Left colon (tissue), 2 donors: ENCODE data around the gene NEDD4. TPM values are rescaled to one million over a fixed set of nuclear protein-coding genes. Genes with fewer than 3 reads are reported as not detected.
"Not testable (repeated sequence)": the region's sequence is repeated elsewhere in the genome, so short reads cannot be mapped to it uniquely, and the experiment has no call there.

ENCODE experiments used
- ATAC-seq: fragments of 200-7000 bp; cut with Tn5 transposase; one replicate; pipeline ENCODE4 v1.9.1; 2020; ENCODE audit warnings: mild to moderate bottlenecking, moderate library complexity
- DNase-seq, 2 donors: peaks; one replicate each; pipeline ENCODE4 v3.0.0-alpha.2; 2020
- intact Hi-C, 2 donors: fragments of 100-400 bp; cut with DNase I in 1 of 2; cut with micrococcal nuclease in 1 of 2; formaldehyde crosslinking; loops; one replicate each; pipeline versions ENCODE4 v1.11.2 to v1.14.0; 2022; cut with DNase I, micrococcal nuclease
- long read RNA-seq: library from polyadenylated mRNA; unstranded; transcript quantifications from one replicate; pipeline ENCODE4 v2.0.0, GENCODE V29; 2021
- total RNA-seq, 2 donors: library from RNA; stranded (reverse); fragmentation: NEBNext Ultra II Directional; extraction: Animal tissue kit (Norgen Biotek cat#: 25700); gene quantifications; one replicate each; pipeline ENCODE4 v1.2.1, GENCODE V29; 2021
- donor health status: DM: no; HTN: no; CAD: no.
- donor health status: DM: yes; HTN: yes; CAD: no.

Gene NEDD4
- total RNA-seq, result 10 to 100 TPM; 10.4 to 13.4 TPM
- long read RNA-seq, full-length matches to known transcripts, result 4 of 11 reads
- long read RNA-seq, partial matches to known transcripts, result 4 of 11 reads
- long read RNA-seq, other reads (novel, unspliced or antisense), result 3 of 11 reads

- intact Hi-C loops, result no loop called here
- ATAC-seq (peak; percentile 94), DNase-seq (peak; percentile 81 to 85)
These were observed at the start of gene NEDD4 for GRCh38 chr15:55993111-55993803. TSS of gene NEDD4 (minus strand) at chr15:55993612. CDS start at chr15:55993555, 57 bp downstream.

DNA sequence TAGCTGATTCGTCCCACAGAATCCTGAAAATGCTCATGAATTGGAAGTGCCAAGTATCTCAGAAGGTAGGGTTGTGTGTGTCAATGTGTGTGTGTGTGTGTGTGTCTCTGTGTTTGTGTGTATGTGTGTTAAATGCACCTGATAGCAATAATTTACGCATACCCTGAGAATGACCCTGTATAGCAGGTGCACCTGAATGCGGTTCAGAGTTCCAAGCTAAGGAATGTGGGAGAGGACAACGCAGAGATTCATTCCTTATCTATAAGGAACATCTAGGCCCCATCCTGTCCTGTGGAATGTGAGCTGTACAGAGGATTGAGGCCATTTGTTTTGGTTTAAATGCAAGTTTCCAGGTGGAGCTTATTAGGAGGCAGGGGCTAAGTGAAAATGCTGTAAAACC is 49.1 kb upstream of the NEDD4 start:
- intact Hi-C loops, result no loop called here
- DNase-seq, result no peak
- ATAC-seq, result no peak

- no peak for ATAC-seq
- no peak for DNase-seq
- intact Hi-C loops, result no loop called here
These were observed 48.6 kb upstream of the NEDD4 start for GRCh38 chr15:56042031-56042430.

DNA sequence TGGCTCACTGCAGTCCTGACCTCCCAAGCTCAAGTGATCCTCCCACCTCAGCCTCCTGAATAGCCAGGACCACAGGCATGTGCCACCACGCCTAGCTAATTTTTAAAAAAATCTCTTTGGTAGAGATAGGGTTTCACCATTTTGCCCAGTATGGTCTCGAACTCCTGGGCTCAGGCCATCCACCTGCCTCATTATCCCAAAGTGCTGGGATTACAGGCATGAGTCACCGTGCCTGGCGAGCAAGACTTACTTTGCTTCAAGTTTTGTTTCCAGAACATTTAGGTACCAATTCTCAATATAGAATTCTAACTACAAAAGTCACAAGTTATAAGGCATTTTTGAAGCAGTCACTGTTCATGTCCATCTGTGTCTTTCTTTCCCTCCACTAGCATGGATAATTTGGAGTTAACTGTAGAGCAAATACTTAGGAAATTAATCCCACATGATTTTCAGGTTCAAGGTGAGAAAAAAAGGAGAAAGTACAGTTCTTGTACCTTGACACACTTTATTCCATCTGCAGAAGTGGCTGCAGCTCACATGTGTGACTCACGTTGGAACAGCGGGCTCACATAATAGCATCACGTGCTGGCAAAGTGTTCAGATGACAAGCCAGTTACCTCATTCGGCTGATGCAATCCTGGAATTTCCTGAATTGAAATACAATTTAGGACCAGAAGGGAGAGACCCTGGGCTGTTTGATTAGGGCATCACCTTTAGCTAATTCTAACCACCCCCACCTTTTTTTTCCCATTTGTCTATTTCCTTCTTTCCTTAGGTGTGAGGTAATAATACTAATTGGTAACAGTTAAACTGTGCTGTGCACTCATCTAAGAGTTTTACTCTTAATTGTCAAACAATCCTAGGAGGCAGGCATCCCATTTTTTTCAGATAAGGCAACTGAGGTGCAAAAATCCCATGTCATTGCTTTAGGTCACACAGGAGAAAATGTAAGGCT is 46.9 kb upstream of the NEDD4 start:
- ATAC-seq (peak; percentile 51), DNase-seq (peak; percentile 7 to 47)
- intact Hi-C loops, result no loop called here

DNA sequence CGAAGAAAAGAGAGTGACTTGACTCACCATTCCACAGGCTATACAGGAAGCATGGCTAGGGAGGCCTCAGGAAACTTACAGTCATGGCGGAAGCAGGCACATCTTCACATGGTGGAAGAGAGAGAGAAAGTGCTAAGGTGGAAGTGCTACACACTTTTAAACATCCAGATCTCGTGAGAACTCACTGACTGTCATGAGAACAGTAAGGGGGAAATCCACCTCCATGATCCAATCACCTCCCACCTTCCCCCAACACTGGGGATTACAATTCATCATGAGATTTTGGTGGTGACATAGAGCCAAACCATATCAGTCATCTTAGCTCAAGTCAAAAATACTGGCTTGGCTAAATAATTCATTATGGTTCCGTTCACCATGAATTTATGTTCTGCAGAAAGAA is 45.3 kb upstream of the NEDD4 start:
- intact Hi-C loops, result no loop called here
- no peak for ATAC-seq

DNA sequence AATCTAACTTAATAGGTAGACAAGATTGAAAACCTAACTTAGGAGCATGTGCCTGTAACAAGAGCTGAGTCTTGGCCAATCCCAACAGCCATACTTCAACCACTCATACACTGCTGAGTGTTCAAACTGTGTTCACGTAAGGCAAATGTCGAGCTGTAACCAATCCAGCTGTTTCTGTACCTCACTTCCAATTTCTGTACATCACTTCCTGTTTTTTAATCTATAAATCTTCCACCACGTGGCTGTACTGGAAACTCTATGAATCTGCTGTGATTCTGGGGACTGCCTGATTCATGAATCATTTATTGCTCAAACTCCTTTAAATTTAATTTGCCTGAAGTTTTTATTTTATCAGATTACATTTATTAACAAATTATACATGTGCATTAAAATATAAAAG is 44.6 kb upstream of the NEDD4 start:
- intact Hi-C loops, result no loop called here
- no peak for ATAC-seq
- DNase-seq, result no peak

More for the DNA sequence above, 45.3 kb upstream of the NEDD4 start:
- no peak for DNase-seq

DNA sequence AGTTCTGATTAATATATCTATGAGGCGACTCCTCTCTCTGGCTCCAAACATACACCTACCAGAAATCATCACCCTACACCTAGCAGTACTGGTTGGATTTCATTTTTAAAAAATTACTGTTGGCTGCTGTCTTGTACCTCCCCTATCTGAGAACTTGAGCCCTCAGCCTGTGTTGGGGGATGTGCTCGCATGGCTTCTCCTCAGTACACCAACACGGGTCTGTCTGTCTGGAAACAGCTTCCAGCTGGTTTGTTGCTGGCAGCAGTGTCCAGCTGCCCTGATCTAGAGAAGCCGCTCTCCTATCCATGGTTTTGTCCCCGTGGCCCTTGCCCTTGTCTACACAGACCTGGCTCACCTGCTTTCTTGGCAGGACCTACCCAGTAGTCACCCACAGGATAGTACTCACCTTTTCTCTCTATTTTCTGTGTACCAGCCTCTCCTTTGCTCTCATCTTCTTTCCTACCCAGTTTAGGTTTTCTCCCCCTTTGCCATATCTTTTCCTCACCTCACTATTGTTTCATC is 43.2 kb upstream of the NEDD4 start:
- no peak for ATAC-seq
- intact Hi-C loops, result no loop called here
- no peak for DNase-seq

DNA sequence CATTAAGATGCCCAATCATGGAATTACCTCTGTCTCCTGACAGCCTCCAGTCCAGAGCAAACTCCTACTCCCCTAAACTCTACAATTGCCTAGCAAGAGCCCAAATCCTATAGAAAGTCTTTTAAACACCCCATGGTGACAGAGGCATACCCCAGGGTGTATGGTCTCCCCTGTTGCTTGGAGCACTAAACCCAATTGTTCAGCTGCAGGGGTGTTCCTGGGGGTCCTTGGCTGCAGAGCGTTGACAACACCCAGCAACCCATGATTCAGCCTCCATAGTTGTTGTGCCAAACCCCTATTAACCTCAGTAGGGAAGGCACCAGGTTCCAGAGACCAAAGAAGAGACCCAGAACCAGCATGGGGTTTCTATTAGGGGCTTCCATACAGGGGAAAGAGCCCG is 41.8 kb upstream of the NEDD4 start:
- ATAC-seq, result no peak
- intact Hi-C loops, result no loop called here

DNA sequence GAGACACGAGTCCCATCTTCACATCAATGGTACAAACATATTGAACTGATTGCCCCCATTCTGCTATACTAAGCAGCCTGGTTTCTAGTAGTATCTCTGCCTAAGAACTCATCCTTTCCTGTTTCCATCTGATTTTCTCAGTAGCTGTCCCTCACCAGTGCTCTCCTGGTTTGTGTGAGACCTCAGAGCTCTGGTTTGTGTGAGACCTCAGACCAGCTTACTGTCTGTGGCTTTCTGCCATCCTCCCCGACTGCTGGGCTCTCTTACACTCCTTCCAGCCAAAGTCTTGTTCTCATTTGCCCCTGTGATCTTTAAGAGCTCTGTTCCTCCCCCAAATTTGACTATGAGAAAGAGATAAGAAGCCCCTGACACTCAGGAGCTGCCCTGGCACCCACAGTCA is 41.1 kb upstream of the NEDD4 start:
- ATAC-seq, result no peak
- intact Hi-C loops, result no loop called here
- DNase-seq, result no peak

More for the DNA sequence above, 41.8 kb upstream of the NEDD4 start:
- no peak for DNase-seq

DNA sequence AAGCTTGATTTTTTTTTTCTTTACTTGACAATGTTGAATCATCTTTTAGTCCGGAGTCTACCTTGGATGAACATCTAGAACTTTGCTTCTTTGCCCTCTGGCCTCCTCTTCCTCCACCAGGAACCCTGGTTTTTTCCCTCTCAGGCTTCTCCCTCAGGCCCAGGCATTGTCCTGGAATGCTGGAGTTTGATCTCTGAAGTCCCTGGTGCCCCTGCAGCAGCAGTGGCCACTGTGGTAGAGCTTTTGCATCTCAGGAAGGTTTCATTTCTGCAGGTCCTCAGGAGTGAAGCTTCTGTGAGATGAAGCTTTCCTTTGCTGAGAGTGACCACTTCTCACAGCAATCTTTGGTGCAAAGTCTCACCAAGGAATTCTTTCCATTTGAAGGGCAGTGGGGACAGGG is 39.0 kb upstream of the NEDD4 start:
- intact Hi-C loops, result no loop called here
- DNase-seq (no peak), ATAC-seq (no peak)

GRCh38 chr15:56031836-56032235 is 38.4 kb upstream of the NEDD4 start:
- DNase-seq (no peak), ATAC-seq (no peak)
- intact Hi-C loops, result no loop called here

DNA sequence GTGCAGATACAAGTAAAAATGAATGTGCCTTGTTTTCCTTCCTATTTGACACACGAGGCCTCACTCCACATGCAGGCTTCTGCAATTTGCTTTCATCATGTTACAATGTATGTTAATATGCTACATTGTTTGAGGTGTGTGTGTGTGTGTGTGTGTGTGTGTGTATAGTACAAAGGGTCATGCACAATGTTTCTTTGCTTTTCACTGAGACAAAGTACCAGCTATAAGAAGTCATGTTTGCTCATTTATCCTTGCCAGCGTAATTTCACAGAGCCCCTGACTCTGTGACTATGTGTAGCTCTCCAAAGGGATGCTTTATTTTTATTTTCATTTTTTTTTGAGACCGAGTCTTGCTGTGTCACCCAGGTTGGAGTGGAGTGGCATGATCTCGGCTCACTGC is 38.0 kb upstream of the NEDD4 start:
- ATAC-seq, result no peak
- DNase-seq, result no peak
- intact Hi-C loops, result no loop called here

DNA sequence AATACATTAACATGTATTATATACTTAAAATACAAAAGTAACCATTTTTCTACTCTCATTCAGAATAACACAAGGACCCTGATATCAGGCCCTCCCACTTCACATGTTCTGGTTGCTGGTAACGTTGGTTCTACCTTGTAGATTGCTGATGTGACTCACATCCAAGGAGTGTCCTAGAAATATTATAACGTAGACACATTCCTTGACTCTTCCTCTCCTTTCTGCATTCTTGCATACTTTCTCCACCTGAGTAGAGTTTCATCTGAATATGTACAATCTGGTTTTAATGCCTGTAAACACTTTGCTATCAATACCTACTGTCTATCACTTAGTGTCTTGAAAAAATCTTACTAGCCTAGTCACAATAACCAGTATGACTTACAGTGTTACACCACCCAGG is 35.0 kb upstream of the NEDD4 start:
- ATAC-seq, result no peak
- DNase-seq, result no peak
- intact Hi-C loops, result no loop called here

- intact Hi-C loops, DNase-seq, ATAC-seq: not testable (repeated sequence)
These were observed 29.7 kb upstream of the NEDD4 start for GRCh38 chr15:56023160-56023559.

- ATAC-seq, result no peak
These were observed 26.5 kb upstream of the NEDD4 start for GRCh38 chr15:56019819-56020486.

GRCh38 chr15:56019060-56019793 is 25.8 kb upstream of the NEDD4 start:
- intact Hi-C loops, result no loop called here
- DNase-seq (no peak), ATAC-seq (no peak)

More at GRCh38 chr15:56019819-56020486, 26.5 kb upstream of the NEDD4 start:
- DNase-seq, result no peak
- intact Hi-C loops, result no loop called here

DNA sequence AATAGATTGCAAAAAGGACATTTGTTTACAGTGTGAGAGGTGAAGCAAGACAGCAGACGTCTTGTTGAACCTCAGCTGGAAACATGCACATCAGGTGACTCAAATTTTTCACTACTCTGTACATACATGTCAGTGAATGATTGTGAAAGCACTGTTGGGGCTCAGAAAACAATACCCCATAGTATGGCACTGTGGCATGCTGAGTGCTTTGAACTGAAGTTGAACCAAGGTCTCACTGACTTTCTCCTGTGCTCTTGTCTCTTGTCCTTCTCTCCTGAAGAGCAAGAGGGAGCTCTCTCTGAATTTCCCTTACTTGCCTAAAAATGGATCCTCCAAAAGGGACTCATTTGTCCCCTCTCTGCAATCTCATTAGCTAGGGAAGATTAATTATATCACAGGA is 24.5 kb upstream of the NEDD4 start:
- intact Hi-C loops, result no loop called here
- no peak for DNase-seq
- no peak for ATAC-seq

DNA sequence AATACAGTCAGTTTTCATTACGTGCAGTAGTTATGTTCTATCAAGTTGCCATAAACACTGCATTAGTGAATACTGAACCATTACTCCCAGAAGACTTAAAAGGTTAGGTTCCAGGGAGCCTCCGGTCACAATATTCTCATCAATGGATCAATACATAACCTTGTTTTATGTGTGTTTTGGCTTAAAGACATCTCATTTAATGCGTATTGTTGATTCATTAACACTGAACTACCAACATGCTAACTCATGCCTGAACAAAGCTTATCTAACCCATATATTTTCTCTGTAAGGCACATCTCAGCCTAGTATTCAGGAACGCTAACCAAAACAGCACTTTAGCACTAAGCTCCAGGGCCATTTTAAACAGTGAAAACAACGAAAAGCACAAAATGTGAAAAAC is 24.1 kb upstream of the NEDD4 start:
- intact Hi-C loops, result no loop called here
- DNase-seq (no peak), ATAC-seq (no peak)
